OCI-LY7 (cell line): ENCODE measurements around the gene ANKS1A. TPM values are rescaled to one million over a fixed set of nuclear protein-coding genes. Genes with fewer than 3 reads are reported as not detected.

Experiments used
- BruUV-seq: library from RNA; stranded (reverse); fragments of 400-500 nt; replicated peaks from 2 replicates; lab custom pipeline; 2021; lab: Mats Ljungman, UMichigan
- CTCF ChIA-PET: fragments of 300-600 bp; sonication (Branson Sonifier 250); formaldehyde crosslinking; loops from one replicate; lab custom pipeline; 2022; ENCODE audit warnings: antibody characterized with exemption; ENCODE audit not compliant: unreplicated experiment; lab: Charles Lee
- POLR2A ChIA-PET: fragments of 300-600 bp; sonication (Branson Sonifier 250); formaldehyde crosslinking; loops from one replicate; lab custom pipeline; 2022; ENCODE audit warnings: antibody characterized with exemption; lab: Charles Lee
- DNase-seq: peaks from one replicate; pipeline ENCODE4 v3.0.0-alpha.2; 2015; ENCODE audit warnings: low spot score
- H2AFZ ChIP-seq: fragments of 200-600 bp; sonication (generic), shearing (Covaris generic); 2 replicates; pipeline ENCODE4 v1.6.1; 2014; ENCODE audit warnings: mild to moderate bottlenecking, antibody characterized with exemption, low read length, moderate library complexity
- H3K27ac ChIP-seq: fragments of 200-600 bp; sonication (generic); 2 replicates; pipeline ENCODE4 v1.5.1; 2014; ENCODE audit warnings: mixed run types, low read depth, mild to moderate bottlenecking, moderate library complexity, low read length, inconsistent platforms; ENCODE audit not compliant: poor library complexity, severe bottlenecking
- H3K36me3 ChIP-seq: fragments of 200-600 bp; sonication (generic); 2 replicates; pipeline ENCODE4 v1.6.1; 2014; ENCODE audit warnings: mild to moderate bottlenecking, antibody characterized with exemption, low read length, moderate library complexity, mixed read lengths; ENCODE audit not compliant: insufficient read depth
- H3K4me1 ChIP-seq: fragments of 200-600 bp; sonication (generic); 2 replicates; pipeline ENCODE4 v1.5.1; 2014; ENCODE audit warnings: mild to moderate bottlenecking, low read length; ENCODE audit not compliant: insufficient read depth, poor library complexity, severe bottlenecking
- H3K4me2 ChIP-seq: fragments of 200-600 bp; sonication (generic); 2 replicates; pipeline ENCODE4 v1.6.1; 2014; ENCODE audit warnings: mild to moderate bottlenecking, low read length
- H3K4me3 ChIP-seq: fragments of 200-600 bp; sonication (generic); 2 replicates; pipeline ENCODE4 v1.5.1; 2014; ENCODE audit warnings: mild to moderate bottlenecking, low read depth, low read length; ENCODE audit not compliant: poor library complexity, severe bottlenecking
- H3K79me2 ChIP-seq: fragments of 200-600 bp; sonication (generic); 2 replicates; pipeline ENCODE4 v1.6.1; 2016; ENCODE audit warnings: low read depth, mild to moderate bottlenecking, low read length, moderate library complexity, mixed read lengths; ENCODE audit not compliant: insufficient read depth
- H3K9me2 ChIP-seq: fragments of 200-600 bp; sonication (generic); 2 replicates; pipeline ENCODE4 v1.6.1; 2016; ENCODE audit warnings: mild to moderate bottlenecking, low read length, mixed read lengths; ENCODE audit not compliant: insufficient read depth
- H3K9me3 ChIP-seq: fragments of 200-600 bp; sonication (generic); 2 replicates; pipeline ENCODE4 v1.6.1; 2014; ENCODE audit warnings: mild to moderate bottlenecking, mixed run types, low read length, mixed read lengths
- H4K20me1 ChIP-seq: fragments of 200-600 bp; sonication (generic); 2 replicates; pipeline ENCODE4 v1.6.1; 2014; ENCODE audit warnings: mild to moderate bottlenecking, antibody characterized with exemption, low read length, moderate library complexity, mixed read lengths; ENCODE audit not compliant: insufficient read depth
- CTCF ChIP-seq: fragments of 200-600 bp; sonication (generic); conservative IDR thresholded peaks from 2 replicates; pipeline ENCODE4 v1.5.1; 2014; ENCODE audit warnings: mild to moderate bottlenecking, antibody characterized with exemption, low read length, moderate library complexity, mixed read lengths
- EZH2phosphoT487 ChIP-seq: fragments of 200-600 bp; sonication (generic); IDR thresholded peaks from 2 replicates; pipeline ENCODE4 v1.6.1; 2018; ENCODE audit warnings: low read depth, borderline replicate concordance, mild to moderate bottlenecking, mixed run types, antibody characterized with exemption, low read length, moderate library complexity, mixed read lengths
- intact Hi-C: fragments of 100-400 bp; cut with micrococcal nuclease; formaldehyde crosslinking; loops from one replicate; pipeline ENCODE4 v1.10.0; 2022; ENCODE audit not compliant: unreplicated experiment
- total RNA-seq, 2 experiments: library from RNA; depleted of rRNA in 1 of 2; stranded (reverse); fragments of >200 nt in 1 of 2; shearing (Covaris generic) in 1 of 2; gene quantifications; 2 replicates each; pipeline ENCODE4 v1.2.3, GENCODE V29; 2014 to 2022

The ANKS1A gene
- total RNA-seq, 2 experiments from 2014 or later = 7.8 to 13.8 TPM

GRCh38 chr6:34904990-34905613 lies 16.0 kb downstream of the ANKS1A start:
- no peaks in the 10 kb centered on the region for H3K4me1 ChIP-seq
- no peaks in the 10 kb centered on the region for H3K9me2 ChIP-seq
- ChIA-PET CTCF (interaction anchor here (0.5 kb wide), 1 partner anchor 15 kb away, joined by 3 read pairs; no protein-coding TSS in a partner anchor), POLR2A (no interaction called here)
- no peak overlapping the region for H3K27ac ChIP-seq
- no peak overlapping the region for H2AFZ ChIP-seq
- no peaks in the 10 kb centered on the region for H3K9me3 ChIP-seq
- BruUV-seq = no TSS peak
- no peak overlapping the region for H3K4me3 ChIP-seq
- intact Hi-C loops = no loop called here
- no peaks in the 10 kb centered on the region for H3K79me2 ChIP-seq
- H3K36me3 ChIP-seq = no peaks in the 10 kb centered on the region
- DNase-seq = no peak
- H3K4me2 ChIP-seq = no peak overlapping the region
- TF ChIP-seq EZH2phosphoT487 (no peak), CTCF (no peak)
- H4K20me1 ChIP-seq = no peaks in the 10 kb centered on the region

GRCh38 chr6:34906826-34907225 lies 17.8 kb downstream of the ANKS1A start:
- Histone ChIP-seq H4K20me1 (no peaks in the 10 kb centered on the region), H3K79me2 (no peaks in the 10 kb centered on the region)

More at GRCh38 chr6:34906826-34907225, 17.8 kb downstream of the ANKS1A start:
- ChIA-PET POLR2A (no interaction called here), CTCF (no interaction called here)
- H3K4me2 ChIP-seq = no peak overlapping the region
- intact Hi-C loops = no loop called here
- no peak for DNase-seq
- H3K27ac ChIP-seq = no peak overlapping the region
- no peak overlapping the region for H3K4me3 ChIP-seq
- TSS peak; percentile 47 for BruUV-seq
- TF ChIP-seq EZH2phosphoT487 = no peak
- TF ChIP-seq CTCF = no peak
- no peaks in the 10 kb centered on the region for H3K9me2 ChIP-seq
- H3K9me3 ChIP-seq = no peaks in the 10 kb centered on the region
- no peaks in the 10 kb centered on the region for H3K4me1 ChIP-seq
- no peaks in the 10 kb centered on the region for H3K36me3 ChIP-seq
- no peak overlapping the region for H2AFZ ChIP-seq
